ENCODE measurements around the gene OPTC. TPM values are rescaled to one million over a fixed set of nuclear protein-coding genes. Genes with fewer than 3 reads are reported as not detected.
A peak's percentile ranks its signal among the peaks of the same experiment; 100 is the strongest.

The OPTC gene
- total and polyA plus RNA-seq, 7 donors: not detected

DNA sequence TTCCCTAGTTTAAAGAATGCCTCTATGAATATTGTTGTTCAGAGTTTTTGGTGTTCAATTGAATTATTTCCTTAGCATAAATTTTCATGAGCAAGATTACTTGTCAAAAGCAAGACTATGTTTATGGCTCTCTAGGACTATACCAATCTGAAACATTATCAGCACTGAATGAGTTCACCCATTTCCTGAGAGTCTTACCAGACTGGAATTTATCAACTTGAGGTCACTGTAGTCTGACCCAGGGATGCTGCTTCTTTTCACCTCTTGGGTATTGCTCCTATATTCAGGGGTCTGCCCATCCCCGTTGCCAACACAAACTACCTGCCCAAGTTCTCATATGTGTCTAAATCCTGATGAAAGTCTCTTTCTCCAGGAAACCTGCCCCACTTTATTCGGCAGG lies 42.6 kb downstream of the OPTC start:
- intact Hi-C loops (cut with DNase I): no loop called here
- Histone ChIP-seq H3K27me3 (no peaks in the 10 kb centered on the region), H3K36me3 (no peaks in the 10 kb centered on the region), H3K4me1 (peaks cover 0 to 70% (median 52%) of the 10 kb centered on the region in 4 donors), H3K27ac (peak overlapping the region in 3 of 4 donors; percentile 86 to 97 (median 88)), H3K9me3 (no peaks in the 10 kb centered on the region), H3K4me3 (no peak overlapping the region)
- TF ChIP-seq EP300 (IDR thresholded peaks at IDR 0.05) (no peak), POLR2A (IDR thresholded peaks at IDR 0.05) (no peak), POLR2AphosphoS5 (IDR thresholded peaks at IDR 0.05) (no peak)
- no peak for DNase-seq
- 84 to 85% methylated on average over 2 of the region's 2 CpGs for whole genome bisulfite sequencing, 2 donors

GRCh38 chr1:203536980-203537455 lies 43.1 kb downstream of the OPTC start:
- WGBS, 2 donors: 46 to 80% methylated on average over 3 of the region's 3 CpGs

GRCh38 chr1:203537806-203538464 lies 44.0 kb downstream of the OPTC start:
- Histone ChIP-seq H3K36me3 (no peaks in the 10 kb centered on the region), H3K27me3 (no peaks in the 10 kb centered on the region), H3K9me3 (no peaks in the 10 kb centered on the region), H3K4me1 (peaks cover 0 to 70% (median 52%) of the 10 kb centered on the region in 4 donors), H3K4me3 (no peak overlapping the region), H3K27ac (peak overlapping the region in 3 of 4 donors; percentile 86 to 97 (median 88))
- intact Hi-C loops (cut with DNase I): no loop called here
- 50 to 68% methylated on average over 5 of the region's 5 CpGs for WGBS, 2 donors
- no peak for DNase-seq
- TF ChIP-seq POLR2AphosphoS5 (IDR thresholded peaks at IDR 0.05): peak; percentile 13 to 43 (median 22)
- TF ChIP-seq, protein P1, sequence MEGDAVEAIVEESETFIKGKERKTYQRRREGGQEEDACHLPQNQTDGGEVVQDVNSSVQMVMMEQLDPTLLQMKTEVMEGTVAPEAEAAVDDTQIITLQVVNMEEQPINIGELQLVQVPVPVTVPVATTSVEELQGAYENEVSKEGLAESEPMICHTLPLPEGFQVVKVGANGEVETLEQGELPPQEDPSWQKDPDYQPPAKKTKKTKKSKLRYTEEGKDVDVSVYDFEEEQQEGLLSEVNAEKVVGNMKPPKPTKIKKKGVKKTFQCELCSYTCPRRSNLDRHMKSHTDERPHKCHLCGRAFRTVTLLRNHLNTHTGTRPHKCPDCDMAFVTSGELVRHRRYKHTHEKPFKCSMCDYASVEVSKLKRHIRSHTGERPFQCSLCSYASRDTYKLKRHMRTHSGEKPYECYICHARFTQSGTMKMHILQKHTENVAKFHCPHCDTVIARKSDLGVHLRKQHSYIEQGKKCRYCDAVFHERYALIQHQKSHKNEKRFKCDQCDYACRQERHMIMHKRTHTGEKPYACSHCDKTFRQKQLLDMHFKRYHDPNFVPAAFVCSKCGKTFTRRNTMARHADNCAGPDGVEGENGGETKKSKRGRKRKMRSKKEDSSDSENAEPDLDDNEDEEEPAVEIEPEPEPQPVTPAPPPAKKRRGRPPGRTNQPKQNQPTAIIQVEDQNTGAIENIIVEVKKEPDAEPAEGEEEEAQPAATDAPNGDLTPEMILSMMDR (IDR thresholded peaks at IDR 0.05): no peak
- TF ChIP-seq EP300 (IDR thresholded peaks at IDR 0.05): peak in 1 of 4 donors; percentile 11
- TF ChIP-seq POLR2A (IDR thresholded peaks at IDR 0.05): no peak

More at GRCh38 chr1:203536980-203537455, 43.1 kb downstream of the OPTC start:
- TF ChIP-seq, protein P1 (IDR thresholded peaks at IDR 0.05): no peak
- TF ChIP-seq POLR2AphosphoS5 (IDR thresholded peaks at IDR 0.05) (peak in 2 of 4 donors; percentile 22 to 28), POLR2A (IDR thresholded peaks at IDR 0.05) (no peak)
- intact Hi-C loops (cut with DNase I): no loop called here
- Histone ChIP-seq H3K9me3 (no peaks in the 10 kb centered on the region), H3K4me3 (no peak overlapping the region), H3K27ac (peak overlapping the region in 3 of 4 donors; percentile 86 to 97 (median 88)), H3K36me3 (no peaks in the 10 kb centered on the region), H3K4me1 (peaks cover 0 to 70% (median 52%) of the 10 kb centered on the region in 4 donors), H3K27me3 (no peaks in the 10 kb centered on the region)
- no peak for DNase-seq

DNA sequence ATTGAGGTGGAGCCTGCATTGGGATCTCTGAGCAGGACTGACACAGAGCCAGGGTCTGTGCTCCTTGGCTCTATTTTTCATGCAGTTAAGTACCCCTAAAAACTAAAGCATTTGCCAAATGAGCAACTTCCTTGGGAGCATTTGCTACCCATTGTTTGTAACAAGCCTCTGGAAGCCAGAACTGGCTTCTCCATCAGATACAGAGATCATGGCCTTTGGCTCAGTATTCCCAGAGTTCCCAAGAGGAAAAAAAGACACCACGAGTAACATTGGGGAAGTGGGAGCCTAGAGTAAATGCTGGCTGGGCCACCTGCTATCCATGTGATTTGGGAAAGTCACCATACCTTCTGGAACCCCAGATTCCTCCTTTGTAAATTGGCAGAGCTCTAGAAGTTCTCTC lies 44.8 kb downstream of the OPTC start:
- no peaks in the 10 kb centered on the region for H3K36me3 ChIP-seq
- H3K27me3 ChIP-seq: no peaks in the 10 kb centered on the region
- no peak overlapping the region for H3K4me3 ChIP-seq
- peak overlapping the region in 3 of 4 donors; percentile 86 to 97 (median 88) for H3K27ac ChIP-seq
- H3K4me1 ChIP-seq: peaks cover 0 to 64% (median 46%) of the 10 kb centered on the region in 4 donors
- WGBS, 2 donors: 47 to 60% methylated on average over 1 of the region's 1 CpG
- TF ChIP-seq POLR2A (IDR thresholded peaks at IDR 0.05) (no peak), POLR2AphosphoS5 (IDR thresholded peaks at IDR 0.05) (no peak), EP300 (IDR thresholded peaks at IDR 0.05) (no peak)
- TF ChIP-seq, protein P1 (IDR thresholded peaks at IDR 0.05): no peak
- no peak for DNase-seq
- no peaks in the 10 kb centered on the region for H3K9me3 ChIP-seq
- intact Hi-C loops (cut with DNase I): no loop called here

GRCh38 chr1:203539831-203540546 lies 46.0 kb downstream of the OPTC start:
- Histone ChIP-seq H3K27me3 (no peaks in the 10 kb centered on the region), H3K4me3 (no peak overlapping the region), H3K27ac (peak overlapping the region in 3 of 4 donors; percentile 36 to 97 (median 89)), H3K4me1 (peaks cover 0 to 63% (median 45%) of the 10 kb centered on the region in 4 donors), H3K9me3 (no peaks in the 10 kb centered on the region), H3K36me3 (no peaks in the 10 kb centered on the region)
- intact Hi-C loops (cut with DNase I): no loop called here
- 95 to 97% methylated on average over 5 of the region's 5 CpGs for WGBS, 2 donors
- DNase-seq: peak; percentile 36
- TF ChIP-seq, protein P1 (IDR thresholded peaks at IDR 0.05): no peak
- TF ChIP-seq POLR2A (IDR thresholded peaks at IDR 0.05) (no peak), EP300 (IDR thresholded peaks at IDR 0.05) (no peak), POLR2AphosphoS5 (IDR thresholded peaks at IDR 0.05) (no peak)

Measured in sigmoid colon (tissue), 7 donors.